Non-pigmented ciliary epithelial cell (primary cell): ENCODE results near the gene MPP3.
"Not testable (repeated sequence)": the region's sequence is repeated elsewhere in the genome, so short reads cannot be mapped to it uniquely, and the experiment has no call there.

Experiments used
- DNase-seq: peaks from one replicate; pipeline ENCODE4 v3.0.0-alpha.2; 2010; ENCODE audit warnings: low read depth

The MPP3 gene

GRCh38 chr17:43860927-43861622 is 28.1 kb upstream of the MPP3 start:
- DNase-seq, result no peak

GRCh38 chr17:43860077-43860725 is 27.3 kb upstream of the MPP3 start:
- DNase-seq, result no peak

GRCh38 chr17:43857957-43858600 is 25.1 kb upstream of the MPP3 start:
- no peak for DNase-seq

- no peak for DNase-seq
These were observed 24.2 kb upstream of the MPP3 start for GRCh38 chr17:43857141-43857540.

GRCh38 chr17:43856141-43856540 is 23.2 kb upstream of the MPP3 start:
- no peak for DNase-seq

GRCh38 chr17:43855061-43855460 is 22.1 kb upstream of the MPP3 start:
- DNase-seq, result no peak

GRCh38 chr17:43854498-43854897 is 21.6 kb upstream of the MPP3 start:
- DNase-seq, result no peak

- no peak for DNase-seq
These were observed 20.6 kb upstream of the MPP3 start for GRCh38 chr17:43853546-43853945.

GRCh38 chr17:43852571-43852970 is 19.6 kb upstream of the MPP3 start:
- DNase-seq, result no peak

- DNase-seq, result no peak
These were observed 16.2 kb upstream of the MPP3 start for GRCh38 chr17:43849116-43849515.

- no peak for DNase-seq
These were observed 15.7 kb upstream of the MPP3 start for GRCh38 chr17:43848601-43849000.

GRCh38 chr17:43846963-43847371 is 14.0 kb upstream of the MPP3 start, which contains the start of gene CD300LG:
TSS of gene CD300LG (plus strand) at chr17:43847176. CDS start at chr17:43847217, 41 bp downstream.
- DNase-seq, result no peak

GRCh38 chr17:43846221-43846712 is 13.3 kb upstream of the MPP3 start:
- no peak for DNase-seq

- no peak for DNase-seq
These were observed 12.8 kb upstream of the MPP3 start for GRCh38 chr17:43845766-43846165.

GRCh38 chr17:43844241-43844640 is 11.3 kb upstream of the MPP3 start:
- no peak for DNase-seq

- no peak for DNase-seq
These were observed 10.0 kb upstream of the MPP3 start for GRCh38 chr17:43842975-43843325.

GRCh38 chr17:43842091-43842974 is 9.4 kb upstream of the MPP3 start:
- not testable (repeated sequence) for DNase-seq

- DNase-seq, result no peak
These were observed 8.3 kb upstream of the MPP3 start for GRCh38 chr17:43841282-43841681.

GRCh38 chr17:43840814-43841213 is 7.9 kb upstream of the MPP3 start:
- DNase-seq, result no peak

GRCh38 chr17:43839670-43840108 is 6.7 kb upstream of the MPP3 start:
- DNase-seq, result no peak

GRCh38 chr17:43834106-43834505 is 1.2 kb upstream of the MPP3 start:
- DNase-seq, result peak; percentile 27
